Mononuclear cell (primary cell): ENCODE measurements around the gene CRACR2B. TPM values are rescaled to one million over a fixed set of nuclear protein-coding genes. Genes with fewer than 3 reads are reported as not detected.
A peak's percentile ranks its signal among the peaks of the same experiment; 100 is the strongest.

Experiments
- H3K27me3 ChIP-seq: 2 replicates; pipeline ENCODE4 v1.6.0; 2011; ENCODE audit warnings: low read length, control low read depth; ENCODE audit not compliant: insufficient read depth
- H3K4me1 ChIP-seq: 2 replicates; pipeline ENCODE4 v1.5.1; 2011; ENCODE audit warnings: mild to moderate bottlenecking, low read length, control low read depth; ENCODE audit not compliant: insufficient read depth
- H3K4me3 ChIP-seq: 2 replicates; pipeline ENCODE4 v1.5.1; 2011; ENCODE audit warnings: mild to moderate bottlenecking, low read length, moderate library complexity
- H3K9me3 ChIP-seq: 2 replicates; pipeline ENCODE4 v1.5.1; 2011; ENCODE audit warnings: low read depth, mild to moderate bottlenecking, control low read depth, low read length
- total RNA-seq: library from RNA; depleted of rRNA; stranded (reverse); fragments of >200 nt; gene quantifications from one replicate; pipeline ENCODE4 v1.2.3, GENCODE V29; 2012

The CRACR2B gene
- total RNA-seq, 1 donor, result 0.84 TPM

- Histone ChIP-seq H3K27me3 (peaks cover 23% of the 10 kb centered on the region), H3K4me3 (no peak overlapping the region), H3K4me1 (peaks cover 78% of the 10 kb centered on the region), H3K9me3 (no peaks in the 10 kb centered on the region)
Observed at GRCh38 chr11:825366-826226, 2.1 kb upstream of the CRACR2B start.

- Histone ChIP-seq H3K4me1 (peaks cover 78% of the 10 kb centered on the region), H3K4me3 (no peak overlapping the region), H3K27me3 (peaks cover 29% of the 10 kb centered on the region)
Observed at GRCh38 chr11:826227-826621, 1.5 kb upstream of the CRACR2B start.

DNA sequence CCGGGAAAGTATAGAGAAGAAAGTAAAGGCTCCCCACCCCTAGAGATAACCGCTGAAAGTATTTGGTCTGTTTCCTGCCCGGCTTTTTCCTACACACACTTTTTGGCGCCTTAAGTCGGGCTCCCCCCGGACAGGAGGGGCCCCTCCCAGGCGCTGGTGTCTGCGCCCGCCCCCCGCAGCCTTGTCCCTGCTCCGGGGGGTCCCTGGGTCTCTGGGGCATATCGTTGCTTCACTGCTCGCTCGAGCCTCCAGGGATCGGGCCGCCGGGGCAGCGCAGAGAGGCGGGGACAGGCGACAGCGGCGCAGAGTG lies 928 bp upstream of the CRACR2B start:
- Histone ChIP-seq H3K9me3 (no peaks in the 10 kb centered on the region), H3K4me3 (peak overlapping the region; percentile 35), H3K4me1 (peaks cover 75% of the 10 kb centered on the region), H3K27me3 (peaks cover 35% of the 10 kb centered on the region)

More at GRCh38 chr11:826227-826621, 1.5 kb upstream of the CRACR2B start:
- no peaks in the 10 kb centered on the region for H3K9me3 ChIP-seq

DNA sequence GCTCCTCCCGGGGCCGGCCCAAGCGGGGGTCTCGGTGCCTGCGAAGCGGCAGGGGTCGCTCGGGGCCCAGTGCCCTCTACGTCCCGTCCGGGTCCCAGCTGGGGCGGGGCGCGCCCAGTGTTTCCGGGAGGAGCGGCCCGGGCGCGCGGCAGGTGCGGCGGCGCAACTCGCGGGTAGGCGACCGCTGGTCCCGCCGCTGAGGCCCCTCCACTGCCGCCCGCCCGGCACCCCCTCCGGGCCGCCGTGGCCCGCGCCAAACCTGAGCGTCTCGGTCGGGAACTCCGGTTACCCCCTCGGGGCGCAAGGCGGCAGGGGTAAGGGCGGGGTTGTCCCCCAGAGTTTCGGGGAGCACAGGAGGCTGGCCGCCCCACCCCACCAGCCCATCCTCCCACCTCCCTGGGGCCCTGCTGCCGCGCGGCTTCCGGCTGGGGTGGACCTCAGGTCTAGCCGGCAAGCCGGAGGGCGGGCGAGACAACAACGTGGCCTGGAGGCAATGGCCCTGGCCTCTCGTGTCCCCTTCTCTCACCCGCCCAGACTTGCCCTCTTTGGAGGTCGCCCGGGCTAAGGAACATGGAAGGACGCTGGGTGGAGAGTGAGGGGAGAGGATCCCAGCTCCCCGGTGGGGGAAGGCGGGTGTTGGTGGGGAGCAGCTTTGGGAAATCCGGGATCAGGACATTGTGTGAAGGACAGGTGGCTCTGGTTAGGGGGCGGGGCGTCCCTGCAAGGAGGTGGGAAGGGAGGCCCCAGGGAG lies 398 bp upstream of the CRACR2B start:
- Histone ChIP-seq H3K4me1 (peaks cover 73% of the 10 kb centered on the region), H3K9me3 (no peaks in the 10 kb centered on the region), H3K4me3 (peak overlapping the region; percentile 35), H3K27me3 (peaks cover 37% of the 10 kb centered on the region)

DNA sequence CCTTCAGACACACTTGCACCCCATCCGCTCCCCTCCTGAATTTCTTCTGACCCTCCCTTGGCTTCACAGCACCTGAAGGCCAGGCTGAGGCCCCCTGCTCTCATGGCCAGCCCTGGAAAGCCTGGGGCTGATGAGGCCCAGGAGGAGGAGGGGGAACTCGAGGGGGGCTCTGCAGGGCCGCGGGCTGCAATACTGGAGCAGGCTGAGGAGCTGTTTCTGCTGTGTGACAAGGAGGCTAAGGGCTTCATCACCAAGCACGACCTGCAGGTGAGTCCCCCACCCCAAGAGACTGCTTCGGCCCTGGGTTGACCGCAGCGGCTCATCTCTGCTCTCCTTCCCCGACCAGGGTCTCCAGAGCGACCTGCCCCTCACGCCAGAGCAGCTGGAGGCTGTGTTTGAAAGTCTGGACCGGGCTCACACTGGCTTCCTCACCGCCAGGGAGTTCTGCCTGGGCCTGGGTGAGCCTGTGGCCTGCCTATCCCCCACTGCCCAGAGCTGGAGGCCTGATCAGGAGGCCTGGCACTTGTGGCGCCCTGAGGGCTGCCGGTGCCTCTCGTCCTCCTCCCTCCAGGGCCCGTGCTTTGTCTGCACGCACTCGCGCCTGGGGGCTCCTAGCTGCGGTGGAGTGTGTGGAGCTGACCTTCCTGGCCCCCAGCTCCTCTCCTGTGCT lies 922 bp downstream of the CRACR2B start:
- H3K27me3 ChIP-seq, result peaks cover 37% of the 10 kb centered on the region
- no peak overlapping the region for H3K4me3 ChIP-seq

GRCh38 chr11:829176-829846 lies 1.6 kb downstream of the CRACR2B start:
- H3K9me3 ChIP-seq, result no peaks in the 10 kb centered on the region
- peaks cover 37% of the 10 kb centered on the region for H3K27me3 ChIP-seq
- H3K4me1 ChIP-seq, result peaks cover 80% of the 10 kb centered on the region
- no peak overlapping the region for H3K4me3 ChIP-seq

More for the DNA sequence above, 922 bp downstream of the CRACR2B start:
- H3K4me1 ChIP-seq, result peaks cover 73% of the 10 kb centered on the region
- H3K9me3 ChIP-seq, result no peaks in the 10 kb centered on the region

DNA sequence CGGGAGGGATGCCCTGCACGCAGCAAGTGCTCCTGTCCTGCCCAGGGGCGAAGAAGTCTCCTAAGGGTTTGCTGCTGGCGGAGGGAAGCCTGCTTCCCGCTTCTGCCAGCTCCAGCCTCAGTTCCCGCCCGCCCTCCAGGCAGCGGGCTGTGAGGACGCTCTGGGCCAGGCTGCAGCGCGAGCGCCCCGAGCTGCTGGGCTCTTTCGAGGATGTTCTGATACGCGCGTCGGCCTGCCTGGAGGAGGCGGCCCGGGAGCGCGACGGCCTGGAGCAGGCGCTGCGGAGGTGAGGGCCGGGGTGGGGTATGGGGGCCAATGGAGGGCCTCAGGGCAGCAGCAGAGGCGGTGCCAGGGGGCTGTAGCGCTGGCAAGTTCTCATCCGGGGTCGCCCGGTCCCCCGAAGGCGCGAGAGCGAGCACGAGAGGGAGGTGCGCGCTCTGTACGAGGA lies 2.2 kb downstream of the CRACR2B start:
- Histone ChIP-seq H3K27me3 (peaks cover 37% of the 10 kb centered on the region), H3K4me3 (peak overlapping the region; percentile 6), H3K9me3 (no peaks in the 10 kb centered on the region), H3K4me1 (peaks cover 86% of the 10 kb centered on the region)

DNA sequence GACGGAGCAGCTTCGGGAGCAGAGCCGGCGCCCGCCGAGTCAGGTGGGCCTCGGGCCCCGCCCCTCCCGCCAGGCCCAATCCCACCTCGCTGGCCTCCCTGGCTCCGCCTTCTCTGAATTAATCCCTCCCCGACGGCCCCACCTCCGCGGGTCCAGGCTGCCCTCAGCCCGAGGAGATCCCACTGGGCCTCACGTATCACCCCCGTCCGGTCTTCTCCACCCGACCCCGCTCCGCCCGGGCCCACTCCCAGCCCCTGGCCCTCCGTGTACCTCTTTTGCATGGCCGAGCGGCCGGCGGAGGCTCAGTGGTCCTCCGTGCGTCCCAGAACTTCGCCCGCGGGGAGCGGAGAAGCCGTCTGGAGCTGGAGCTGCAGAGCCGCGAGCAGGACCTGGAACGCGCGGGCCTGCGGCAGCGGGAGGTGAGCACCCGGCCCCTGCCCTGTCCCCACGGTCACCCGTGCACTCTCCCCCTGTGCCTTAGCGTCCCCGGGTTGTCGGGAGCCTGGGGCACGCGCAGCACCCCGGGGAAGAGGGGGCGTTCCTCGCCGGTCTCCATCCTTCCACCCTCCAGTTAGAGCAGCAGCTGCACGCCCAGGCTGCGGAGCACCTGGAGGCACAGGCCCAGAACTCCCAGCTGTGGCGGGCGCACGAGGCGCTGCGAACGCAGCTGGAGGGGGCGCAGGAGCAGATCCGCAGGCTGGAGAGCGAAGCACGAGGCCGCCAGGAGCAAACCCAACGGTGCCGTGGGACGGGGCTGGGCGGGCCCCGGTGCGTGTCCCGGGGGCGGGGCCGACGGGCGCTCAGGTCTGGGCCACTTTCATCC lies 2.8 kb downstream of the CRACR2B start:
- Histone ChIP-seq H3K9me3 (no peaks in the 10 kb centered on the region), H3K4me1 (peaks cover 87% of the 10 kb centered on the region), H3K4me3 (peak overlapping the region; percentile 6), H3K27me3 (peaks cover 37% of the 10 kb centered on the region)

DNA sequence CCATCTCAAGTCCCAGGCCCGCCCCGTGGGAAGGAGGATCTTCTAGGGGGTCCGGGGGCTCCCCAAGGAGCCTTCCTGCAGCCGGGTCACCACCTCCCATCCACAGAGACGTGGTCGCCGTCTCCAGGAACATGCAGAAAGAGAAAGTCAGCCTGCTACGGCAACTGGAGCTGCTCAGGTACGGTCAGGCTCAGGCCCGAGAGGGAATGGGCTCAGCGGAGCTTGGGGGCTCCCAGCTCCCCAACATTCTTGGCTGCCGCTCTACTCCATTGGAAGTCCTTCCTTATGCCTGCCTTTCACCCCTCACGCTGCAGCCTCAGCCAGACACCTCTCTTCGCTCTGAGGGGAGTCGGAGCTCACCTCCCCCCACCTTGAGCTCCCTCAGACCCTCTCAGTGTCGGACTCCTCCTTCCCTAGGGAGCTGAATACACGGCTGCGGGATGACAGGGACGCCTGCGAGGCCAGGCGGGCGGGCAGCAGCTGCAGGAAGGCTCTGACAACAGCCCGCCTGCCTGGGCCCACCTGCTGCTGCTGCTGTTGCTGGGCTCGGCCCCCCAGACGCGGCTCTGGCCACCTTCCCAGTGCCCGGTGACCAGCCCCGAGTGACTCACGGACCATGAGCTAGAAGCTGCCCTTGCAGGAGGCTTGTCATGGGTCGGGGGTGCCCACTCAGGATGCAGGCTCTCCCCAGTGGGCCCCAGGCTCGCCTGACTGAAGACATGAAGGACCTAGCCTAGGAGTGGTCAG lies 3.6 kb downstream of the CRACR2B start:
- Histone ChIP-seq H3K4me1 (peaks cover 79% of the 10 kb centered on the region), H3K4me3 (no peak overlapping the region), H3K27me3 (peaks cover 37% of the 10 kb centered on the region), H3K9me3 (no peaks in the 10 kb centered on the region)

GRCh38 chr11:831961-832528 lies 4.3 kb downstream of the CRACR2B start:
- Histone ChIP-seq H3K4me1 (peaks cover 72% of the 10 kb centered on the region), H3K27me3 (peaks cover 37% of the 10 kb centered on the region), H3K9me3 (no peaks in the 10 kb centered on the region), H3K4me3 (no peak overlapping the region)

- H3K4me3 ChIP-seq, result peak within 1 kb of the TSS; percentile 37
- H3K4me1 ChIP-seq, result peaks cover 68% of the 10 kb centered on the region
- H3K27me3 ChIP-seq, result peaks cover 37% of the 10 kb centered on the region
- no peaks in the 10 kb centered on the region for H3K9me3 ChIP-seq
Observed at GRCh38 chr11:832529-833113, 4.9 kb downstream of the CRACR2B start, which contains the start of gene CD151. TSS of gene CD151 (plus strand) at chr11:832952. CDS start at chr11:836070, 3,118 bp downstream.

DNA sequence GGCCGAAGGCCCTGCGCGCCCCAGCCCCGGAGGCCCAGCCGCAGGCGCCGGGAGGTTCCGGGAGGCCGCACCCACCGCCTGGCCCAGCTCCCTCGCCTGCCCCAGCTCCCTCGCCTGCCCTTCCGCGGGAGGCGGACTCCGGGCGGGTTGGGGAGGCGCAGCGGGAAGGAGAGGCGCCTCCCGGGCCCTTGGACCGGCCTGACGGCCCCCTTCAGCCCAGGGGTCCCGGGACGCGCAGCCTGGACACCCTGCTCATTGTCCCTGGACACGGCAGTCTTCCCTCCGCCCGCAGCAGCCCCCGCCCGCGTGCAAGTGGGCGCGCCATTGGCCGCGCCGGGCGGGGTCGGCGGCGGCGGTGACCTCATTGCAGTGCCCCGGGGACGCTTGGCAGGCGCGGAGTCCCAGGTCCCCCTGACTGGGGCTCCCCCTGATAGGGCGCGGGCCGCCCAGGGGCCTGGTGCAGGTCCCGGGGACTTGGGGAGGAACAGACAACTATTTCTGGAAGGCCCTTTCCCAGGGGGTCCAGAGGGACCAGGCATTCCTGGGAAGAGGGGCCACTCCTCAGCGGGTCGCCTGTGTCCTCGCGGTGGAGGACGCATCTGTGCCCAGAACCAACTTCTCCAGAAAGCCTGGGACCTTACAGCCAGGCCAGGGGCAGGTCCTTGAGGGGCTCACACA lies 5.5 kb downstream of the CRACR2B start:
- peaks cover 61% of the 10 kb centered on the region for H3K4me1 ChIP-seq
- H3K4me3 ChIP-seq, result peak overlapping the region; percentile 37
- H3K27me3 ChIP-seq, result peaks cover 37% of the 10 kb centered on the region
- no peaks in the 10 kb centered on the region for H3K9me3 ChIP-seq
